Activated CD4-positive, alpha-beta T cell treated with anti-CD3 and anti-CD28 coated beads, Interleukin-2, amount 50 U/mL, for 24 hours (primary cell): ENCODE measurements around the gene TMEM30A.
A peak's percentile ranks its signal among the peaks of the same experiment; 100 is the strongest.

ENCODE experiments used
- DNase-seq, 2 donors: peaks; one replicate each; pipeline ENCODE4 v3.0.0-alpha.2; 2020; ENCODE audit warnings: low read depth in 1 of 2, low spot score in 1 of 2

Gene TMEM30A

DNA sequence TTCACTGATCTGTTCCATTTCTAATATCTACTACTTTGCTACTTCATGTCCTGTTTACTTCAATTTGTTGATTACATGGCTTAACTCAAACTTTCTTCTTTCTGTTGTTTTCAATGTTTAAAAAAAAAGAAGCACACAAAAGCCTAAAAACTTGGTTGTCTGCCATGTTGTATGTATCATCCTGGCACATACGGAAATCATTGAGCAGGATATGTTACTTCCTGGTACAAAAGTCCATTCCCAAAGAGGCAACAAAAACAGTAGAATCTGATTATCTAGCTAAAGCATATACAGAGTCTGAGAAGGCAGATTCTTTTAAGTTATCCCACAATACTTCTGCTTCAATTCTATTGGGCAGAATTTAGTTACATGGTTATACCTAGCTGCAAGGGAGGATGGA lies 64.2 kb downstream of the TMEM30A start:
- DNase-seq = no peak

- no peak for DNase-seq
These were observed 65.3 kb downstream of the TMEM30A start for GRCh38 chr6:75219263-75219662.

GRCh38 chr6:75217193-75217592 lies 67.4 kb downstream of the TMEM30A start:
- no peak for DNase-seq

DNA sequence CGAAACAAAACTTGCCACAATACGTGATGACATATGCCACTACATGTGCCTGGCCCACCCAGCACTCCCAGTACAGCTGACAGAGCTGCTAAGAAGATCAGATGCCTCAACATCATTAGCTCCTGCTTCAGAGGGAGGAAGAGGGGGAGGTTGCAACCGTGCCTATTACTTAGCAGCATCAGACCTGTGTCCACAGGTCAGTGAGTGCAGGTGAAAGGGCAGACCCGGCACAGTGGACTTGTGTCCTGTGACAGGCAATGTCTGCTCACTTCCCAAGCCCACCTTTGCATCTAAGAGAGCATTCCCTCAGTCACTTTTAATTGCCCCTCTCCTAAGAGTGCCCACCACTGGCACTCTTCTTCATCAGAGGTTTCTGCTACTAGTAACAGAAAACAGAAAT lies 69.3 kb downstream of the TMEM30A start:
- no peak for DNase-seq

DNA sequence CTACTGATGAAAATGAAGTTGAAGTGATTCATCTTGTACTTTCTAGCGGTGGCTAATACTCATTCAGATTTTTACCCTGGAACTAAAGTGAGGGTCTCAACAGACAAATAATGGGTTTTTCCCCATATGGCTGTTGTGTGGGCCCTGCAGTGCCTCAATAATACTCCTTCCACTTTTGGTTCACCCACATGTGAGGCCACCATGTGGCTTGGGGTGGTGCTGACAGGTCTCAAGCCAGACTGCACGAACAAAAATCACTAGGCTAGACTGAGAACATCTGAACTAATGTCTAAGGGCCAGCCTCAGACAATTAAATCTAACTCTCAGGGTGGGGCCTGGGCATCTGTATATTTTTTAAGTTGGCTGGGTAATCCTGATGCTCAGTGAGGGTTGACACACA lies 70.9 kb downstream of the TMEM30A start:
- no peak for DNase-seq

- no peak for DNase-seq
These were observed 71.5 kb downstream of the TMEM30A start for GRCh38 chr6:75213112-75213511.

- DNase-seq = no peak
These were observed 72.5 kb downstream of the TMEM30A start for GRCh38 chr6:75211920-75212590.

- peak in 1 of 2 donors; percentile 61 for DNase-seq
These were observed 73.5 kb downstream of the TMEM30A start for GRCh38 chr6:75210885-75211739.

GRCh38 chr6:75209184-75209723 lies 75.3 kb downstream of the TMEM30A start:
- no peak for DNase-seq

GRCh38 chr6:75208298-75209183 lies 76.1 kb downstream of the TMEM30A start:
- DNase-seq = peak; percentile 76 to 77

DNA sequence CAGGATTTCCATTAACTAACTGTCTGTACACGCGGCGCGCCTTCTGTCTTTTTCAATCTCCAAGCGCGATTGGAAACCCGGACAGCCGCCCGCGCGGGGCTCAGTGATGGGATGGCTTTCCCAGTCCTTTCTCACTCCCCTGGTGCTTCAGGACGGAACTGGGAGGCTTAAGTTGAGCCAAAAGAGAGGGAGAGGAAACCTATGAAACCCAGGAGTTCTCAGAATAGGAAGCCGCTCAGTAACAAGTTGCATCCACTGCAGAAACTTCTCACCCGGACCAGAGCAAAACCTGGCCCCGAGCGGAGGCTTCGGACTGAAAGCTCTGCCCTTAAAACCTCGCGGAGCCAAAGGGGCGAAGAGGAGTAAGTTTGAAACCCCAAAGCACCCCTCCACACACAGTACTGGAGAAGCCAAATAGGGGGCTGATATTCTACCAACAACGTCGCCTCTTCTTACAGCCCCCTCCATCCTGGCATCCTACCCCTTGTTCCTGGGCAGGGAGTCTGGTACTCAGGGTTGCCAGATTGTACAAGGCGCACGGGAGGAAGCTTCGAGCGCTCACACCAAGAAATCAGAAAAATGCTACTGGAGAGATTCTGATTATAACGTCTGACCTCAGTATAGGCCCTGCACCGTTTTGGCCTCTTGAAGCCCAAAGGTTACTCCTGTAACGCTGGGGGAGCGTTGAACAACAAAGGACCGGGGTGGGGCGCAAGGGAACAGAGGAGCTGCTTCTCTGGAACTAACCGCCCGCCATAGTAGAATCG lies 77.8 kb downstream of the TMEM30A start:
- no peak for DNase-seq

DNA sequence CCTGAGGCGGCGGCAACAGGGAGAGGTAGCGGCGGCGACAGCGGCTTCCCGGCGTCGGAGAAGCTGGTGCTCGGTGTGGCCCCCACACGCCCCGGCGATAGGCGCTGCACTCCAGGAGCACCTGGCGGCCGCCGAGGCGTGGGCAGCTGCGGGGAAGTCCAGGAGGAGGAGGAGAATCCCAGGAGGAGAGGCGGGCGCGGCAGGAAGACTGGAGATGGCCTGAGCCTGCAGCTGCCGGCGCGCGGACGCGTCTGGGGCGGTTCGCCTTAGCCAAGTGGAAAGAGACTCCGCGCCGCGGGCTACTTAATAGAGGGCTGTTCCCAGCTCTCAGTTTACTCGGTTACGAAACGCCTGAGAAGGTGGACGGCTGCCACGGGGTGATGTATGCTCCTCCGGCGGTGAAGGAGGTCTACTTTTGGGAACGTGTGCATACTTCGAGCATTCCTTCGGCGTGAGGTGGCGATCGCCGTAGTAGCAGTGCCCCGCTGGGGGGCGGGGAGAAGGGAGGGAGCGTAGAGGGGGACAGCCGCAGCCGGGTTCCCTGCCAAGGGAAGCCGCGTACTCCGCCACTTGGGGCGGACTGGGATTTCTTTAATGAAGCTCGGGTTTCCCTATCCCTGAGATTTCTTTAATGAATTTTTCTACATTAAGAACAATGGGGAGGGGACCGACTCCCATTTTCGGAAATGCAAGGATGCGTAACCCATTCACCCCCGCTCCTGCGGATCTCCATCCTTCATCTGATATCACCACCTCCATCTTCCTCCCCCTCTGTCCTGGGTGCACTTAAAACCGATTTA lies 78.6 kb downstream of the TMEM30A start, which contains the start of gene COL12A1:
COL12A1 (minus strand) TSS at position 278 of the 800 bp plus-strand sequence. CDS start 3,261 bp downstream, outside the sequence.
- no peak for DNase-seq

GRCh38 chr6:75204959-75205775 lies 79.4 kb downstream of the TMEM30A start:
- no peak for DNase-seq

DNA sequence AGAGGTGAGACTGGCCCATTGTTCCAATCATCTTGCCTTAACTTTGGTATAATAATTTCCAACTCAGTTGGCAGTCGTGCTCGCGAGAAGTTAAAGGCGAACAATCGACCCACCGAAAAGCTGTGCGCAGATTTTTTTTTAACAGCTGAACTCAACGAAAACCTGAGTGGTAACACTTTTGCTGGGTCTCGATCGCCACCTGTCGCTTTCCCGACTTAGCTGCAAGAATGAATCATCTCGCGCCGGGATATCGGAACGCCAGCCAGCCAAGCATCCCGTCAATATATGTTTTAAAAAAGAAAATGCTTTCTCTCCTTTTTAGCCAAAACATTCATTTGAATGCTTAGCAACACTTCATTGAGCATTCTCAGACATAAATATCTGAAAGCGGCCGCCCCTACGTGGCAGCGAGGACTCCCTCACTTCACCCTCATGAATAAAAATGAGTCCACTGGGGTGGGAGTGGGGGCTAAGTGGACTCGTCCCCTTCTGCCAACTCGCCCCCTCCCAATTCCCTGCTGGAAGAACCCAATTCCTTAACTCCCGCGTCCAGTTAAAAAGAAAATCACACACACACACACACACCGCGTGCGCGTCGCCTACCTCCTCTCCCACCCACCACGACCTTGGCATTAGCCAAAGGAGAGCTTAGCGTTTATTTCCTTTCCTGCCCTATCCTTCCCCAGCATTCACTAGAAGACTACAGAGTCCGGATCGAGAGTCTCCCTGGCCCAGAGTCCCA lies 80.2 kb downstream of the TMEM30A start:
- DNase-seq = no peak

DNA sequence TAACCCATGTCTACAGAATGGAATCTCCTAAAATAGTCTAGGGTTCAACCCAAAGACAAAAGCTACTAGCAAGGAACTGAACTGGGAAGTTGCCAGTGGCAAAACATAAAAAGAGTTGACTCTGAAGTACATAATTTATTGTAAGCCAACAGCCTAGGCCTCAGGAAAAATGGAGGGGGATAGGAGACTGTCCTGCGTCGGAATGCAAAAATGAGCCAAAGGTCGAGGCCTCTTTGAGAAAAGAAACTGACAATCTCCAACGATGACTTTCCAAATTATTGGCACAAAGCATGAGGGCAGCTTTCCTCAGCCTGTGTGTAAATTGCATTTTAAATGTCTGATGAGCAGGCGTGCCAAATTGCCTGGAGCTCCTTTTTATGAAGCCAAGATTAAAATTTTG lies 80.9 kb downstream of the TMEM30A start:
- no peak for DNase-seq
